Measurements from ENCODE around the gene SLC22A2. TPM values are rescaled to one million over a fixed set of nuclear protein-coding genes. Genes with fewer than 3 reads are reported as not detected.

Gene SLC22A2
- total and polyA plus RNA-seq, 2 donors from 2014 or later = 27.9 to 73.7 TPM

DNA sequence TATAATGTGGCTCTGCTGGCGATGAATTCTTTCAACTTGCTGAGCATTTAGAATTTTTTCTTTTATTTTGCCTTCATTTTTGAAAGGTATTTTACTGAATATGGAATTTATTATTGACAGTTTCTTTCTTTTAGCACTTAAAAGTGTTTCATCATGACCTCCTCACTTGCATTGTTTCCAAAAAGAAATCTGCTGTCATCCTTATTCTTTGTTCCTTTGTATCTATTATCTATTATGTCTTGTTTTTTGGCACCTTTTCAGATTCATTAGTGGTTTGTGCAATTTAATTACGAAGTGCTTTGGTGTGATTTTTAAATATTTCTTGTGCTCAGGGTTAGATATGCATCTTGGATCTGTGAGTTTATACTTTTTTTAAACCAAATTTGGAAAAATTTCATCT is 26.0 kb upstream of the SLC22A2 start:
- intact Hi-C loops (cut with DNase I) = no loop called here
- no peak overlapping the region for H3K9ac ChIP-seq (ENCODE audit: low read length in 3 of 3)
- no peak for TF ChIP-seq CTCF (IDR thresholded peaks at IDR 0.05; ENCODE audit: borderline replicate concordance, extremely low read depth, insufficient read depth)
- no peaks in the 10 kb centered on the region for H3K27me3 ChIP-seq (ENCODE audit: control insufficient read depth, insufficient read depth, low read length)
- peaks cover 0 to 4% (median 0%) of the 10 kb centered on the region in 3 donors for H3K9me3 ChIP-seq (ENCODE audit: control insufficient read depth in 2 of 3, insufficient read depth in 1 of 3, low read length in 3 of 3)
- no peak overlapping the region for H3K4me3 ChIP-seq (ENCODE audit: low read length in 3 of 3)
- H3K4me1 ChIP-seq (ENCODE audit: control insufficient read depth in 2 of 3, insufficient read depth in 2 of 3, low read depth in 1 of 3, low read length in 3 of 3) = no peaks in the 10 kb centered on the region
- H3K36me3 ChIP-seq (ENCODE audit: control insufficient read depth in 2 of 3, insufficient read depth in 3 of 3, low read length in 3 of 3) = no peaks in the 10 kb centered on the region
- FAIRE-seq (no peak), DNase-seq (no peak)
- H3K27ac ChIP-seq (ENCODE audit: low read depth in 2 of 2, low read length in 2 of 2) = no peak overlapping the region

DNA sequence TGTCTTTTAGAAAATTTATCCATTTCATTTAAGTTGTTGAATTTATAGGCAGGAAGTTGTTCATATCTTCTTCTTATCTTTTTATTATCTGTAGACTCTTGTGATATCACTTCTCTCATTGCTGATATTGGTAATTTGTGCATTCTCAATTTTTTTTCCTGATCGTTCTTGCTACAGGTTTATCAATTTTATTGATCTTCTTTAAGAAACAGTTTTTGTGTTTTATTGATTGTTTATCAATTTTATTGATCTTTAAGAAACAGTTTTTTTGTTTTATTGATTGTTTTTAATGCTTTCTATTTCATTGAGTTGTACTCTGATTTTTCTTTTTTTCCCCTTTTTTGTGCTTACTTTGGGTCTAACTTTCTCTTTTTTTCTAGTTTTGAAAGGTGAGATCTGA is 23.8 kb upstream of the SLC22A2 start:
- no peaks in the 10 kb centered on the region for H3K4me1 ChIP-seq (ENCODE audit: control insufficient read depth in 2 of 3, insufficient read depth in 2 of 3, low read depth in 1 of 3, low read length in 3 of 3)
- H3K9me3 ChIP-seq (ENCODE audit: control insufficient read depth in 2 of 3, insufficient read depth in 1 of 3, low read length in 3 of 3) = peaks cover 0 to 4% (median 0%) of the 10 kb centered on the region in 3 donors
- no peak overlapping the region for H3K9ac ChIP-seq (ENCODE audit: low read length in 3 of 3)
- H3K27ac ChIP-seq (ENCODE audit: low read depth in 2 of 2, low read length in 2 of 2) = no peak overlapping the region
- no peaks in the 10 kb centered on the region for H3K36me3 ChIP-seq (ENCODE audit: control insufficient read depth in 2 of 3, insufficient read depth in 3 of 3, low read length in 3 of 3)
- TF ChIP-seq CTCF (IDR thresholded peaks at IDR 0.05; ENCODE audit: borderline replicate concordance, extremely low read depth, insufficient read depth) = no peak
- intact Hi-C loops (cut with DNase I) = no loop called here
- no peaks in the 10 kb centered on the region for H3K27me3 ChIP-seq (ENCODE audit: control insufficient read depth, insufficient read depth, low read length)
- H3K4me3 ChIP-seq (ENCODE audit: low read length in 3 of 3) = no peak overlapping the region
- FAIRE-seq (no peak), DNase-seq (no peak)

- FAIRE-seq (no peak), DNase-seq (no peak)
- Histone ChIP-seq H3K9ac (ENCODE audit: low read length in 3 of 3) (no peak overlapping the region), H3K27ac (ENCODE audit: low read depth in 2 of 2, low read length in 2 of 2) (no peak overlapping the region), H3K4me3 (ENCODE audit: low read length in 3 of 3) (no peak overlapping the region), H3K4me1 (ENCODE audit: control insufficient read depth in 2 of 3, insufficient read depth in 2 of 3, low read depth in 1 of 3, low read length in 3 of 3) (no peaks in the 10 kb centered on the region), H3K27me3 (ENCODE audit: control insufficient read depth, insufficient read depth, low read length) (no peaks in the 10 kb centered on the region), H3K9me3 (ENCODE audit: control insufficient read depth in 2 of 3, insufficient read depth in 1 of 3, low read length in 3 of 3) (peaks cover 0 to 4% (median 0%) of the 10 kb centered on the region in 3 donors), H3K36me3 (ENCODE audit: control insufficient read depth in 2 of 3, insufficient read depth in 3 of 3, low read length in 3 of 3) (no peaks in the 10 kb centered on the region)
- no peak for TF ChIP-seq CTCF (IDR thresholded peaks at IDR 0.05; ENCODE audit: borderline replicate concordance, extremely low read depth, insufficient read depth)
- intact Hi-C loops (cut with DNase I) = no loop called here
Measured at GRCh38 chr6:160279850-160280249, 21.2 kb upstream of the SLC22A2 start.

DNA sequence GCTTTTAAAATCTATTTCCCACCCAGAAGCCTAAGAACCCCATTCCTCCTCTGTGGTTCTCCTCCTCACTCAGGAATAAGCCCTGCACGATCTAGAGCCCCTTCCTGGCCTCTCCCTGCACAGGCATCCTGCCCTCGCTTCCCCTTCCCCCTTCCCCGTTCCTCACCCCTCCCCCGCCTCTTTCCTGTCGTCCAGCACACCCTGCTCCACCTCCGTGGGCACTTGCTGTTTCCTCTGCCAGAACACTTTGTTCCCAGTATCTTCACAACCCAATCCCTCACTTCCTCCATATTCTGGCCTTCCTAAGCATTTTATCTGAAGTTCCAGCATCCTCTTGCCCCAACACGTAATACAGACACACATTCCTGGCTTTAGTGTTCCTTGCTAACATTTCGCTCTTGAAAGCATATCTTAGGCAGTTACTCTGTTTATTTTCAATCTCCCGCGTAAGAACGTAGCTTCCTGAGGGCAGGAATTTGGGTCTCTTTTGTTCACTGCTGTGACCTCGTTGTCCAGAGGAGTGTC is 20.2 kb upstream of the SLC22A2 start:
- Histone ChIP-seq H3K36me3 (ENCODE audit: control insufficient read depth in 2 of 3, insufficient read depth in 3 of 3, low read length in 3 of 3) (no peaks in the 10 kb centered on the region), H3K27ac (ENCODE audit: low read depth in 2 of 2, low read length in 2 of 2) (no peak overlapping the region), H3K27me3 (ENCODE audit: control insufficient read depth, insufficient read depth, low read length) (no peaks in the 10 kb centered on the region), H3K9ac (ENCODE audit: low read length in 3 of 3) (no peak overlapping the region), H3K4me3 (ENCODE audit: low read length in 3 of 3) (no peak overlapping the region), H3K9me3 (ENCODE audit: control insufficient read depth in 2 of 3, insufficient read depth in 1 of 3, low read length in 3 of 3) (peaks cover 0 to 4% (median 0%) of the 10 kb centered on the region in 3 donors), H3K4me1 (ENCODE audit: control insufficient read depth in 2 of 3, insufficient read depth in 2 of 3, low read depth in 1 of 3, low read length in 3 of 3) (no peaks in the 10 kb centered on the region)
- TF ChIP-seq CTCF (IDR thresholded peaks at IDR 0.05; ENCODE audit: borderline replicate concordance, extremely low read depth, insufficient read depth) = no peak
- intact Hi-C loops (cut with DNase I) = no loop called here
- FAIRE-seq (no peak), DNase-seq (no peak)
